HT-29 (cell line): ENCODE results near the gene KCNJ10. TPM values are rescaled to one million over a fixed set of nuclear protein-coding genes. Genes with fewer than 3 reads are reported as not detected.
A peak's percentile ranks its signal among the peaks of the same experiment; 100 is the strongest.

Experiments
- DNase-seq: peaks from one replicate; pipeline ENCODE4 v3.0.0-alpha.2; 2015; ENCODE audit warnings: low spot score
- total RNA-seq: library from RNA; depleted of rRNA; stranded (reverse); fragments of >200 nt; shearing (Covaris generic); gene quantifications from 2 replicates; pipeline ENCODE4 v1.2.3, GENCODE V29; 2014

Gene KCNJ10
- total RNA-seq, 1 experiment from 2014 or later = not detected

DNA sequence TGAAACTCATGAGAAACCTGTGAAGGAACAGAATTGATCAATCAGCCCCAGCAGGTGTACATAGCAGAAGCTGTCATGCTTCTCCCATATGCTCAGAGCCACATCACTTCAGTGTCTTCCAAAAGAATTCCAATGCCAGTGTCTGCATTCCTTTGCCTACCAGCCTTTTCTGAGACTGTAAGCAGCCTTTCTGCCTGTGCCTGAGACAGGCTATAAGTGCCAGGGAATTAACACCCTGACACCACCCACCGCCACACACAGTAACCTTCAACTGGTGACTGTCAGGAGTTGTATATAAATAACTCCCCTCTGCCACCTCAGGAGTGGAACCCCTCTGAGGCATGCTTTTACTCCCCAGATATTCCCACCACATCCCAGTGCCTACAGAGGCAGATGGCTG is 77.8 kb downstream of the KCNJ10 start:
- DNase-seq = no peak

DNA sequence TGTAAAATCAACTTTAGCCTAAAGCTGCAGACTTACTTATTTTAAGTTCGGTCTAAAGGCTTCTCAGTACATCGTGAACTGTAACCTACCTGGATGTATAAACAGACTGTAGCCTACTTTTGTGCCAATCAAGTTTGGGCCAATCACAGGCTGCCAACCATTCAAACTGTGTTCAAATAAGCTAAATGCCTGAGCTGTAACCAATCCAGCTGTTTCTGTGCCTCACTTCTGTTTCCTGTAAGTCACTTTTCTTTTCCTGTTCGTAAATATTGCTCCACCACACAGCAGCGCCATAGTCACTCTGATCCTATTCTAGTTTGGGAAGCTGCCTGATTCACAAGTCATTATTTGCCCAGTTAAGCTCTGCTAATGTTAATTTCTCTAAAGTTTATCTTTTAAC is 78.4 kb downstream of the KCNJ10 start:
- peak; percentile 3 for DNase-seq

DNA sequence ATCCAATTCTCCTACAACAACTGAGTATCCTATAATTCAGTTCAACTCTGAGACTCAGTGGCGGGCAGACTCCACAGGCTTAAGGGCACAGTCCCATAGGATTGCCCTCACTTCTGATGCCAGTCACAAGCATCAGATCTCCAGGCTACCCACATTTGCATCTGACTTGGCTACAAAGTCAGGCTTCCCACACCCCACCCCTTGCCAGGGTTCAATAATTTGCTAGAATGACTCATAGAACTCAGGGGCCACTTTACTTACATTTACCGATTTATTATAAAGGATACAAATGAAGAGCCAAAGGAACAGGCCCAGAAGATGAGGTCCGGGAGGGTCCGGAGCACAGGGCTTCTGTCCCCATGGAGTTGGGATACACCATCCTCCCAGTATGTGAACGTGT is 80.0 kb downstream of the KCNJ10 start:
- no peak for DNase-seq

DNA sequence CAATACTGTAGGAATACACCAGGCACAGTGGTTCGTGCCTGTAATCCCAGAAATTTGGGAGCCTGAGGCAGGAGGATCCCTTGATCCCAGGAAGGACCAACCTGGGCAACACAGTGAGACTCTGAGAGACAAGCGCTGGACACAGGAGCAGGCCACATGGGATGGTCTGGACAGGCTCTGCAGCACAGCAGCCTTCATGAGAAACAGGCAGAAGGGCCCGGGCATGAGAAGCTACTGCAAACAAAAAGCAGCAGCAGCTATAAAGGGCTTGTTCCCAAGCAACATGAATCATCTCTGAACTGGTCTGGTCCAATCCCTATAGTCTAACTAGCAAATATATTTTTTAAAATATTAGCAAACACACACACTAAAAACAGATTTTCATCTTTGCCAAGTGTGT is 80.4 kb downstream of the KCNJ10 start:
- DNase-seq = no peak

DNA sequence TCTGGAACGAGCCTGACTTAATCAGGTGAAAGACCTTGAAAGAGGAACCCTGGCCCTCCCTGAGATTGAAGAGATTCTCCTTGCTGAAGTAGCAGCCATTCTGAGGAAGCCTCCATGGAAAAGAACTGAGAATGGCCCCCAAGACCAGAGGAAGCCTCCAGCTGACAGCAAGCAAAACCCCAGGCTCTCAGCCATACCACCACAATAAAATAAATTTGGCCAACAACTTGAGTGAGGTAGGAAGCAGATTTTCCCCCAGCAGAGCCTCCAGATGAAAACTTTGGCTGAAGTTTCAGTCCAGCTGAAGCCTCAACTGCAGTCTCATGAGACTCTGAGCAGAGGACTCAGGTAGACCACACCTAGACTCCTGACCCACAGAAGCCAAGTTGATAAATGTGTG is 82.0 kb downstream of the KCNJ10 start:
- no peak for DNase-seq

DNA sequence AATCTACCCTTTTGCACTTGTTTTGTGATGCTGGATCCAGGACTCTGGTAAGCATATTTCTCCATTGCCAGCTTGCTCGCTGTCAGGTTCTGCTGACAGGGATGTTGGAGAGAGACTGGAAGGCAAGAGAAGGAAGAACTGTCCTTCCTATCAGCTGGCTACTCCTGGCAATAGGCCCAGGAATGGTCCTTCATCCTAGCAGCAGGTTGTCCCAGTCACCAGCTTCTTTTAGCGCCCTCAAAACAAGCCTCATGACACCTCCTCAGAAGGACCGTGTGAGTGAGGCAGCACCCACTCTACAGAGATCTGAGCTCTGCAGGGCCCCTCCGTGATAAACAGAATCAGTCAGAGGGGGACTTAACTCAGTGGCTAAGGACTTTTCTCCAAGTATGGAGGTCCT is 82.8 kb downstream of the KCNJ10 start:
- DNase-seq = no peak

DNA sequence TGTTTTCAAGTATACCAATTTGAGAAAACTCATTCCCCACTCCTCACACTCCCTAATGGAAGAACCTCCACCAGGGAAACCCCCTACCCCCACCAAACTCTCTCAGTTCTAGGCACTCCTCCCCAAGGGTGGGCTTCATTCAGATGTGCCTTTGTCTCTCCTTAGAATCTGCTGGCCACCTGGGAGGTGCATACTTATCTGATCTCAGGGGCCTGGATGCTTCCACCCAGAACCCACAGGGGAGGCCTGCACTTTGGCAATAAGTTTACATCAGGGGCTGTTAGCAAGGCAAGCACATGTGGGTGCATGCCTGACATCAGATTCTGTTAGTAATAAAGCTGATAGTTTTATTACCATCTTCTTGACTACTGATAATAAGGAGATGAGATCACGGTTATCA is 83.4 kb downstream of the KCNJ10 start:
- no peak for DNase-seq

DNA sequence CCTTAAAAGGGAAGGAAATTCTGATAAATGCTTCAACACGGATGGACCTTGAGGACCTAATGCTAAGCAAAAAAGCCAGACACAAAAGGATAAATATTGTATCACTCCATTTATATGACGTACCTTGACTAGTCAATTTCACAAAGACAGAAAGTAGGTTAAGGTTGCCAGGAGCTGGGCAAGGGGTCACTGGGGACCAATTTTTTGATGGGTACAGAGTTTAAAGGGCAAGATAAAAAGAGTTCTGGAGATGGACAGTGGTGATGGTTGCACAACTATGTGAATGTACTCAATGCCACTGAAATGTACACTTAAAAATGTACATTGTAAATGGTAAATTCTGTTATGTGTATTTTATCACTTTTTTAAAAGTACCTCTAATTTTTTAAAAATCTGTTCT is 83.9 kb downstream of the KCNJ10 start:
- no peak for DNase-seq

DNA sequence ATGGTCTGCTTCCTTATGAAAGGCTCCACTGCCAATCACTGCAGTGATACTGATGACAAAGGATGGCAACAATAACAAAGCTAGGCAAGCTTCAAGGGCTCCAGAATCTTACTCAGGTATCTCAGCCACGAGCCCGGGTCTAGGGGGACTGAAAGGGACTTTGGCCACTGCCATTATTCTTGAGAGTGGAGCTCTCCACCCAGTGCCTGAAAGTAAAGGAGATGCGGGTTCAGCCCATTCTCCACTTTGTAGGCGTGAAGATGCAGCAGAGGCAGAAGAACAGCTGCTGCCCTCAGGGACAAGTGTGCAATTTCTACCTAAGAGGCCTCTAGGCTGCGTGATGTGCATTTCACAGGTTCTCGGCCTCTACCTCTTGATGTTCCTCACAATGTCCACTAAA is 84.5 kb downstream of the KCNJ10 start:
- DNase-seq = no peak

DNA sequence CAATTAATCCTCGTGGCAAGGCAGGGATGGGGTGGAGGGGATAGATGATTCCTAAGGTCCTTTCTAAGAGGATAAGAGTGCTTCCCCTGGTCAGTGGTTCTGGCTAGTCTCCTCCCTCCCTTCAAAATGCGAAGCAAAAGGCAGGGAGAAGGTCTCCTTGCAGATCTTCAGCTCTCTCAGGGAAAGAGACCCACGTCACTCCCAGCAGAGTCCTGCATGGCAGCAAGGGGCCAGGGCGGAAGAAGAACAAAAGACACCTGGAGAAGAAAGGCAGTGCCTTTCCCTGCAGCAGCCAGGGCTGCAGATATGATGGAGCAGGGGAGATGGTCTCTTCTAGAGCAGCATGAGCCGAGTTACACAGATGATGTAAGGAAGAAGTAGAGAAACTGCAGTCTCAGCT is 86.3 kb downstream of the KCNJ10 start:
- DNase-seq = no peak

DNA sequence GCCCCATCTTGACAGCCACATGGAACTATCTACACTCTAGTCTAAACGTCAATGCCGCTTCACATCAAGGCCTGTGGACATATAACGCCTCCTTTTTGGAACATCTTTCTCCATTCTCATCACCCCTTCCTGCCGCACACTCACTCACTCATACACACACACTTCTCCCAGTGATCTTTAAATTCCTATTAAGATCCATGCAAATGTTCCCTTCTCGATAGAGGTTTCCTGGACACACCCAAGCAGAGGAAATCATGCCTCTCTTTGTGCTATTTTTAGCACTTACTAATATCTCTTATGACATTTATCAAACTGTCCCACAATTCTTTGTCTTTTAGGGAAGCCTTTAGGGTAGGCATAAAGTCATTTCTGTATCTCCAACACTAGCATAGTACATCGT is 87.7 kb downstream of the KCNJ10 start:
- DNase-seq = no peak

DNA sequence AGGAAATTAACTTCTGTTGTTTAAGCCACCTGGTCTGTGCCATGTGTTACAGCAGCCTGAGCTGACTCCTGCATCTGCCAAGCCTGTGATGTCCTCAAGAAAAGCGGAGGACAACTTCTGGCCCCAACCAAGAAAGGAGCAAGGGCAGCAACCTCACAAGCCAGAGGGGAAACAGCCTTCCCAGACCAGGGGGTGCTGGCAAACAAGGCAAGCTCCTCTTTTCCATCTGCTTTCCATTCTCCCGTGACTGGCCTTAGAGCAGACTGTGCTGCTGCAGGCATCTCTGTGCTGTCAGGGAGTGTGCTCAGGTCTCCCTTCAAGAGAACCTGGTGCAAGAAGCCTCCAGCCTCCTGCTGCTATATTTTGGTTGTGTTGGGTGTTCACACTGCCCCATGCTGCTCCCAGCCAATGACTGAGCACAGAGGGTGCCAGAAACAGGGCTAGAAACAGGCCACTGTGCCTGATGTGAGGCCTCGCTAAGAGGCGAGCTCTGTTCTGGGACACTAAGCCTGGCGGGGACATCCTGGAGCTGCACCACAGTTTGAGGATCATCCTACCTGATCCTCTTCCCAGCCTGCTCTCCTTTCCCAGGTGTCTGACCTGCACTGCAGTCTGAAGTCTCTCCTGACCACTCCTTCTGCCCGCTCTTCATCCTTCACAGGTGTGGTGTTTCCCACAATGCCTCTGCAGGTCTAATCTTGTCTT is 88.5 kb downstream of the KCNJ10 start:
- no peak for DNase-seq

DNA sequence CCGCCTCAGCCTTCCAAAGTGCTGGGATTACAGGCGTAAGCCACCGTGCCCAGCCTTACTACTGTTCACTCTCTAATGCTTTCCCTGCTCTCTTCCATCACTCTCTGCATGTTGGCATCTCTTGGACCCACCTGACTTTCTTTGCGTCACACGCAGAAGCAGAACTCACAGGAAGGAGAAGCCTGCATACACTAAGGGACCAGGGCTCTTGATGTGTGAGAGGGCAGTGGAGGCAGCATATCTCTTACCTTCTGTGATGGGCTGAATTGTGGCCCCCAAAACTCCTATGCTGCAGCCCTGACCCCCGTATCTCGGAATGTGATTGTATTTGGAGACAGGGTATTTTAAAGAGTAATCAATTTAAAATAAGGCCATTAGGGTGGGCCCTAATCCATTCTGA is 89.2 kb downstream of the KCNJ10 start:
- no peak for DNase-seq

DNA sequence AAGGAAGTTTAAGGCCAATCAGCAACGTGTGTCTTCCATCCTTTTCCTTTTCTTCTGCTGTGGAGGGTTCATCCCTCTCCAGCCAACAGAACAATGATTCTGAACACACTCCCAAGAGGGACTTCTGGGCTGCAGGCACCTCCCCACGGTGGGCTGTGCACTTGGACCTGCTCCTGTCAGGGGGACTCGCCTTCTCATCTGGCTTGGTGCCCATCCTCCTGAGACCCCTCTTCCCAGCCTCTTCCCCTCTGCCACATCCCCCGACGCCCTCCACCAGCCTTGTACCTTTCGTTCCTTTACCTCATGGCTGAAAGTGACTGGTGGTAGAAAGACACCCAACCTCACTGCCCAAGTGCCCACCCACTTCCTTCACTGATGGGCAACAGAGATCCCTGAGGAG is 89.9 kb downstream of the KCNJ10 start:
- DNase-seq = no peak

DNA sequence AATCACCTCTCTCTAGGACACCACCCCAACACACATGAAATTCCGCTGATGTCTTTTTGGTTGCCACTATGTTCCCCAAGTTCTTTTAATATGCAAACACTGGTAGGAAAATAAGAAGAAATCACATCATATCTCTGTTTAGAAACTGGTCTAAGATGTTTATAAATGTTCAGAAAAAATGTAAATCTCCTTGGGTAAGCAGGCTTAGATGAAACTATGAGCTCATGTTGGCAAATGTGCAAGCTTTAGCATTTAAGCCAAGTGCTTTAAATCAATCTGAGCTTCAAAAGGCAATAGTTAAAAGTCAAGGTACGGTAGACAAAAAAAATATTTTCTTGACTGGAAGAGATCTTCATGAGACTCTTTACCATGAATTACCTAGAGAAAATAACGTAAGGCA is 90.7 kb downstream of the KCNJ10 start:
- no peak for DNase-seq

DNA sequence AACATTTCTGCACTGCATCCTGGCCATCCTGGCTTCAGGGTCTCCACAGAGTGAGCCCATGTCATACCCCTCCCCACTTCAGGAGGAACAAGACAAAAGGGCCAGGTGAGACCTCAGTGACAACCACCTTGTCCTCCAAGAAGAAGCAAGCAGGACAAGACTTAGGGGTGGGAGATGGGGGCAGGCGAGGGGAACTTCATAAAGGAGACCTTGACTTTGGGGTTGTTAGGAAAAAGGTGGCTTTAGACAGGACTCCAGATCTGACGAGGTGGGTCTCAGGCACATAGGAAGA is 91.9 kb downstream of the KCNJ10 start:
- DNase-seq = no peak

DNA sequence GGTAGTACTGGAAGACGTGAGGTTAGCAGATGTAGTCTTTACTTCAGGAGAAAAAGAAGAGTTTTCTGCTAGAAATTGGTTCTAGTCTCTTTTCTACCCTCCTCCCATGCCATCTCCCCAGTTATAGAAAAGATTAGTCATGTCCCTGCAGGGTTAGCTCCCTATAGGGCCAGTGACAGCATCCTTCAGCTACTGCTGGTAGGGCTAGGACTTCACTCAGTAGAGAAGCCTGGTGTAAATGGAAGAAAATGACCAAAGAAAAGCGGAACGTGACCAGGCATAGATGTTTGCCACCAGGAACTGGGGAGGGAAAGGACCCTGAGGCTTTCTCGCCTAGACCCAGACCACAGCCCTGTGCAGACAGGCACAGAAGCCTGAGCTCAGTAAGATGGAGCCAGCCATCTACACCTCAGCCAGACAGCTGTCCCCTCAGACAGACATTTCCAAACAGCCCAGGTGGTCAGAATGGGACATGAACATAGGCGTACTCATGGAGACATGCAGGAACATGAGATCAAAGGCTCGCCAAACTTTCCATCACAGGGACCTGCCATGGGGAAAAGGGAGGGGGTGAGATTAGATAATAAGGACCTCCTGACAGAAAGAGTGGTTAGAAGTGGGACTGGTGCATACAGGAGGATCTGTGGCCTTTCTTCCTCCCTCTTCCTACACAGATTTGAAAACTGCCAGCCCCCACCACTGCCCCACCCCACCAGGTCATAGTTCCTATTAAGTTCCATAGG is 92.4 kb downstream of the KCNJ10 start:
- no peak for DNase-seq

DNA sequence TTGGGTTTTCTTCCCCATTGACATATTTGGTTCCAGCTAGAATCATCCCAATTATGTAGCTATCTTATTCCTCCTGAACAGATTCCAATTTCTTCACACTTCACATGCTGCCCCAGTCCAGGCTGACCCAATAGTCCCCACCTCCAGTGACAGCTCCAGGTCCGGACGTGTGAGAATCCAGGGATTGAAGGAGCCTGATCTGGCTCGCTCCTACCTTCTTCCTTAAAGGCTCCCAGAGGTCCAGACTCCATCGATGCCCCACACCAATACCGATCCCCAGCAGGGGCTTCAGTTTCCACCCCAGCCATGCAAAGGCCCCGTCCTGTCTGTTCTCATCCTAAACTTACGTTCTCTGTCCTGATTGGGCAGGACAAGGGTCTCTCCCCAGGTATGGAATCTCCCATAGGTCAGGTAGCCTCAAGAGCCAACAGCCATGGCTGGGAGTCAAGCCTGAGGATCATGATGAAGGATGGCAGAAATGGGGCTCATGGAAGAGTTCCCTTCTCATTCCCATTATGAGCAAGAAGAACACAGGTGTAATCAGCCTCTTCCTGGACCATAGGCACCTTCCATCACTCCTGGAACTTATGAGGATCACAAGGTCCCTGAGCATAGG is 95.5 kb downstream of the KCNJ10 start:
- DNase-seq = no peak

DNA sequence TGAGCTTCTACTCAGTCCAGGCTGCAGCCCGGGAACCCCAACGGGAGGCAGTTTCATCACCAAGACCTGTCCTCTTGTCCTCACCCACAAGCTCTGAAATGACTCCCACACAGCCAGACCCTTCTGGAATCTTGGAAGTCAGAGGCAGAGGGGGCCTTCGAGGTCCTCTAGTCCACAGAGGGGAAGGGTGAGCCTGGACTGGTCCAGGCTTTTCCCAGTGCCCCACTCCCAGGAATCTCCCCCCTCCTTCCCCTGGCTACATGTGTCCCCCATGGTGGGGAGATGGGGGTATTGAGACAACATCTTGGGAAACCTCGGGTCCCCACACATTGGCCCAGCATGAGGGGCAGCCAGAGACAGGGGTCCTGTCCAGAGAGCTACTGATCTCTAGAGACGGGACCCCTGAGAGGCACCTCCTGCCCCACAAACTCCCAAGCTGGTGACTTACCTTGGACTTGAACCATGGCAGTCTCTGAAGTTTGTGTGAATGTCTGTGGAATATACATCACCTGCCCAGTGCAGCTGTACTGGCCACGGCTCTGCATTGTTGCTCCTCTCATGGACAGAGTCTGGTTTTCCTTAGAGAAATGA is 96.5 kb downstream of the KCNJ10 start:
- no peak for DNase-seq

DNA sequence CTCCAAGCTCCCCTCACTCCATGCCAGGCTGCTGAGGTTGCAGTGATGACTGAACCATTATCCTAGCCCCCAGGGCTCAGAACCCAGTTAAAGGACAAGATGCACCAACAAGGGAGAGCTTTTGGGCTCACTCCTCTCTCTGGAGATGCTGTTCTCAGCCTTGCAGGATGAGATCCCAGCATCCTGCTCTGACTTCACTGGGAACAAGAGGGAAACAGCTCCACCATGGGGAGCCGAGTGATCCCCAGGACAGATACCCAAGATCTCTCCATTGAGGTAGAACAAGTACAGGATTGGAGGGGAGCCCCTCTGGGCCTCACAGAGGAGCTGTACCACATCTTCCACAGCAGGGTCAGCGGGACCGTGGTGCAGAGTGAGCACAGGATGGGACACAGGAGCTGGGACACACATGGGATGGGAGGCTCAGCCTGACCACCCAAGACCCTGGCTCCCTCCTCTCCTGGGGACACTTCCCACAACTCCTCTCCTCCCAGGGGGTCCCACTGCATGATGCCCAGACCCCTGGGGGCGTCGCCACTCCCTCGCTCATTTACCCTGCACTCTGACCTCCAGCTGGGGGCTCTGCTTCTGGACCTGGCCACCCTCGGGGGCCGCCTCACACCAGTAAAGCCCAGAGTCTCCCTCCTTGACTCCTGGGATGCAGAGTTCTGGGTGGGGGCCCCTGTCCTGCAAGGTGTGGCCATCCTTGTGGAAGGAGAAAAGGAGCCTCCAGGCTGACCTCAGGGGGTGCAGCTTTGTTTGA is 97.3 kb downstream of the KCNJ10 start:
- DNase-seq = no peak

DNA sequence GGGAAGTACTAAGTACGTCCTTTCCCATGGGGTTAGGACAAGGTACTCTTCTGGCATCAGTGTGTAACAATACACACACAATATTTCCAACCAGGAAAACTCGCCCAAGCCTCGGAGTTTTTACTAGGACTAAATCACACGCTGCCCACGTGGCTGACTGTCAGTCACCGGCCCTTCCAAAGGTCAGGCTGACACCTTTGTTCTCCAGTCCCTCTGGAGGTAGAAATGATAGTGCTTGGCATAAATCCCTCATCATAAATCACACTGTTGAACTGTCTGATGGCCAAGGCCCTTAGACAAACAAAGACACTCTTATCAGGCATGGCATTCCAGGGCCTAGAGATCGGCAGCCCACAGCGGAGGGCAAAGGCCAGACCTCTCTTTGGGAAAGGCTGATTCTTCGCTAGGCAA is 99.0 kb downstream of the KCNJ10 start:
- DNase-seq = peak; percentile 65

DNA sequence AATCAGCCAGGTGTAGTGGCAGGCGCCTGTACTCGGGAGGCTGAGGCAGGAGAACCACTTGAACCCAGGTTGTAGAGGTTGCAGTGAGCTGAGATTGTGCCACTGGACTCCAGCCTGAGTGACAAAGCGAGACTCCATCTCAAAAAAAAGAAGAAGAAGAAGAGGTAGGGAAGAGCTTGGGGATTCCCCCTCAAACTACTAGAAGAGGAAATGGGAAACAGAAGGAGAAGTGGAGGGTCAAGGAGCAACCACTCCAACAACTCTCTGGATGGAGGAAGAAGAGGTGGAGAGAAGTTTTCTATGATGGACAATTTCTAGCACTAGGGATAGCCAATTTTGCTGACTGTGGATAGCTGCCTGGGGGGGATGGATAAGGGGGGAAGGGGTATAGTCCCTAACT is 101.1 kb downstream of the KCNJ10 start:
- DNase-seq = no peak
